HCT116 (cell line): ENCODE results near the gene RCBTB1. TPM values are rescaled to one million over a fixed set of nuclear protein-coding genes. Genes with fewer than 3 reads are reported as not detected.

Source experiments
- ATAC-seq: fragments of 200-7000 bp; cut with Tn5 transposase; 2 replicates; pipeline ENCODE4 v1.9.1; 2020; ENCODE audit warnings: mild to moderate bottlenecking, moderate library complexity
- BruUV-seq: library from RNA; stranded (reverse); fragments of 400-500 nt; replicated peaks from 2 replicates; lab custom pipeline; 2021; lab: Mats Ljungman, UMichigan
- CTCF ChIA-PET: fragments of 300-600 bp; sonication (Branson Sonifier 250); formaldehyde crosslinking; loops from one replicate; lab custom pipeline; 2021; ENCODE audit warnings: antibody characterized with exemption; lab: Charles Lee
- POLR2A ChIA-PET: fragments of 300-600, 350-600 bp; sonication (Branson Sonifier 250); formaldehyde crosslinking; loops from one replicate; lab custom pipeline; 2021; ENCODE audit warnings: antibody characterized with exemption; lab: Charles Lee
- RAD21 ChIA-PET, 2 experiments: fragments of 300-600 bp; sonication (Branson Sonifier 250); formaldehyde crosslinking; loops; one replicate each; lab custom pipeline; 2023; ENCODE audit warnings: low total read pairs in 2 of 2; ENCODE audit not compliant: uncharacterized antibody in 2 of 2, unreplicated experiment in 2 of 2, low non-redundant PET in 1 of 2; lab: Charles Lee
- DNase-seq: peaks from one replicate; pipeline ENCODE4 v3.0.0-alpha.2; 2010; ENCODE audit warnings: low read depth, low spot score
- H2AFZ ChIP-seq: fragments of 200-600 bp; shearing (Covaris generic), sonication (generic); 2 replicates; pipeline ENCODE4 v1.6.1; 2017; ENCODE audit warnings: low read depth, mixed run types, mixed read lengths, antibody characterized with exemption, low read length; ENCODE audit not compliant: poor library complexity, severe bottlenecking
- H3K27ac ChIP-seq: 2 replicates; pipeline ENCODE4 v1.5.1; 2012; ENCODE audit warnings: low read depth, low read length
- H3K27me3 ChIP-seq: fragments of 200-600 bp; sonication (generic); 2 replicates; pipeline ENCODE4 v1.6.1; 2016; ENCODE audit warnings: mixed run types, low read length, mixed read lengths; ENCODE audit not compliant: insufficient read depth
- H3K36me3 ChIP-seq, 2 experiments: fragments of 200-500 bp in 1 of 2; fragments of 200-600 bp in 1 of 2; sonication (Bioruptor generic) in 1 of 2; sonication (generic) in 1 of 2; 2 replicates each; pipeline versions ENCODE4 v1.5.1 to v1.6.1; 2014 to 2016; ENCODE audit warnings: low read length in 2 of 2, inconsistent platforms in 1 of 2, mixed read lengths in 1 of 2, mixed run types in 1 of 2; ENCODE audit not compliant: insufficient read depth in 2 of 2, control insufficient read depth in 1 of 2
- H3K4me1 ChIP-seq, 2 experiments: fragments of 200-600 bp in 1 of 2; sonication (generic) in 1 of 2; 2 replicates each; pipeline versions ENCODE4 v1.5.1 to v1.6.1; 2012 to 2017; ENCODE audit warnings: low read length in 2 of 2, inconsistent platforms in 1 of 2, mild to moderate bottlenecking in 1 of 2, mixed read lengths in 1 of 2, mixed run types in 1 of 2, moderate library complexity in 1 of 2; ENCODE audit not compliant: insufficient read depth in 2 of 2, control insufficient read depth in 1 of 2
- H3K4me2 ChIP-seq: fragments of 200-600 bp; sonication (generic); 2 replicates; pipeline ENCODE4 v1.6.1; 2017; ENCODE audit warnings: mixed run types, low read length, mixed read lengths
- H3K4me3 ChIP-seq, 2 experiments: fragments of 200-600 bp in 1 of 2; sonication (generic) in 1 of 2; replicated peaks in 1 of 2; 2 replicates each; pipeline ENCODE4 v1.5.1; 2011 to 2016; ENCODE audit warnings: low read length in 2 of 2, control low read depth in 1 of 2, low read depth in 1 of 2, mild to moderate bottlenecking in 1 of 2, mixed read lengths in 1 of 2, mixed run types in 1 of 2
- H3K79me2 ChIP-seq: fragments of 200-600 bp; sonication (generic); 2 replicates; pipeline ENCODE4 v1.6.1; 2017; ENCODE audit warnings: mild to moderate bottlenecking, mixed run types, low read length, moderate library complexity, mixed read lengths; ENCODE audit not compliant: insufficient read depth
- H3K9ac ChIP-seq: fragments of 200-600 bp; sonication (generic); 2 replicates; pipeline ENCODE4 v1.6.1; 2016; ENCODE audit warnings: low read length, mixed read lengths
- H3K9me2 ChIP-seq: fragments of 200-600 bp; sonication (generic), shearing (Covaris generic); 2 replicates; pipeline ENCODE4 v1.6.1; 2017; ENCODE audit warnings: mixed run types, mild to moderate bottlenecking, moderate library complexity; ENCODE audit not compliant: insufficient read depth
- H3K9me3 ChIP-seq, 2 experiments: fragments of 200-500 bp in 1 of 2; fragments of 200-600 bp in 1 of 2; sonication (Bioruptor generic) in 1 of 2; sonication (generic) in 1 of 2; 2 replicates each; pipeline ENCODE4 v1.6.1; 2014 to 2017; ENCODE audit warnings: low read length in 2 of 2, mixed read lengths in 2 of 2, inconsistent platforms in 1 of 2, low read depth in 1 of 2, mild to moderate bottlenecking in 1 of 2, mixed run types in 1 of 2, moderate library complexity in 1 of 2; ENCODE audit not compliant: control insufficient read depth in 1 of 2, insufficient read depth in 1 of 2
- H4K20me1 ChIP-seq: fragments of 200-600 bp; sonication (generic), shearing (Covaris generic); 2 replicates; pipeline ENCODE4 v1.6.1; 2017; ENCODE audit warnings: mixed run types, mild to moderate bottlenecking, moderate library complexity; ENCODE audit not compliant: insufficient read depth
- ELF1 ChIP-seq: IDR thresholded peaks from 2 replicates; pipeline ENCODE4 v1.6.1; 2012; ENCODE audit warnings: low read depth, borderline replicate concordance
- EZH2 ChIP-seq: fragments of 200-600 bp; sonication (generic); IDR thresholded peaks from 2 replicates; pipeline ENCODE4 v1.6.1; 2017; ENCODE audit warnings: antibody characterized with exemption, mixed run types
- JUND ChIP-seq: IDR thresholded peaks from 2 replicates; pipeline ENCODE4 v1.6.1; 2012
- SP1 ChIP-seq: IDR thresholded peaks from 2 replicates; pipeline ENCODE4 v1.6.1; 2012; ENCODE audit warnings: low read depth
- SRF ChIP-seq: IDR thresholded peaks from 2 replicates; pipeline ENCODE4 v1.6.1; 2012; ENCODE audit warnings: low read depth
- intact Hi-C: fragments of 100-400 bp; cut with micrococcal nuclease; formaldehyde crosslinking; loops from 2 replicates; pipeline ENCODE4 v1.10.0; 2022
- total RNA-seq: library from RNA; stranded (reverse); gene quantifications from one replicate; pipeline ENCODE4 v1.2.1, GENCODE V29; 2021; ENCODE audit not compliant: unreplicated experiment
- TF ChIP-seq, protein P1 (sequence below): IDR thresholded peaks from 2 replicates; pipeline ENCODE4 v1.6.1; 2012; ENCODE audit warnings: low read depth
- TF ChIP-seq, protein P2 (sequence below), 3 experiments: fragments of 200-600 bp in 1 of 3; sonication (generic) in 1 of 3; IDR thresholded peaks in 2 of 3; conservative IDR thresholded peaks in 1 of 3; 2 replicates each; pipeline ENCODE4 v1.5.1; 2012 to 2017; ENCODE audit warnings: low read depth in 2 of 3, low read length in 2 of 3, antibody characterized with exemption in 1 of 3, borderline replicate concordance in 1 of 3, control low read depth in 1 of 3, mild to moderate bottlenecking in 1 of 3, mixed read lengths in 1 of 3, mixed run types in 1 of 3, moderate library complexity in 1 of 3; ENCODE audit not compliant: insufficient read depth in 1 of 3

Gene RCBTB1
- total RNA-seq, 1 experiment from 2014 or later: 22.2 TPM

DNA sequence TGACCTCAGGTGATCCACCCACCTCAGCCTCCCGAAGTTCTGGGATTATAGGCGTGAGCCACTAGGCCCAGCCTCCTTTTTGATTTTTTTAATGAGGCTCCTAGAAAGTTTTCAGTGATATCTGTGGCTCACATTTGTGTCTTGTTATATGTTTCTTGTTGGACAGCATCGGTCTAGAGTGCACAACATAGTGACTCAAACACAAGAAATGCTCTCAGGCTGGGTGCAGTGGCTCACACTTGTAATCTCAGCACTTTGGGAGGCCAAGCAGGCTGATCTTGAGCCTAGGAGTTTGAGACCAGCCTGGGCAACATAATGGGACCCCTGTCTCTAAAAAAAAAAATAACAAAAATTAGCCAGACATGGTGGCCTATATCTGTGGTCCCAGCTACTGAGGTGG is 81.4 kb downstream of the RCBTB1 start:
- CTCF ChIA-PET: no interaction called here
- Histone ChIP-seq H3K9me3 (no peaks in the 10 kb centered on the region), H3K9ac (no peak overlapping the region), H4K20me1 (no peaks in the 10 kb centered on the region), H3K27me3 (no peaks in the 10 kb centered on the region), H3K4me3 (no peak overlapping the region), H3K4me2 (no peak overlapping the region), H3K9me2 (no peaks in the 10 kb centered on the region)
- POLR2A ChIA-PET: no interaction called here
- DNase-seq: no peak
- ATAC-seq: no peak
- TF ChIP-seq SP1: no peak
- no peak for TF ChIP-seq SRF
- TF ChIP-seq EZH2: no peak
- TF ChIP-seq, protein P1, sequence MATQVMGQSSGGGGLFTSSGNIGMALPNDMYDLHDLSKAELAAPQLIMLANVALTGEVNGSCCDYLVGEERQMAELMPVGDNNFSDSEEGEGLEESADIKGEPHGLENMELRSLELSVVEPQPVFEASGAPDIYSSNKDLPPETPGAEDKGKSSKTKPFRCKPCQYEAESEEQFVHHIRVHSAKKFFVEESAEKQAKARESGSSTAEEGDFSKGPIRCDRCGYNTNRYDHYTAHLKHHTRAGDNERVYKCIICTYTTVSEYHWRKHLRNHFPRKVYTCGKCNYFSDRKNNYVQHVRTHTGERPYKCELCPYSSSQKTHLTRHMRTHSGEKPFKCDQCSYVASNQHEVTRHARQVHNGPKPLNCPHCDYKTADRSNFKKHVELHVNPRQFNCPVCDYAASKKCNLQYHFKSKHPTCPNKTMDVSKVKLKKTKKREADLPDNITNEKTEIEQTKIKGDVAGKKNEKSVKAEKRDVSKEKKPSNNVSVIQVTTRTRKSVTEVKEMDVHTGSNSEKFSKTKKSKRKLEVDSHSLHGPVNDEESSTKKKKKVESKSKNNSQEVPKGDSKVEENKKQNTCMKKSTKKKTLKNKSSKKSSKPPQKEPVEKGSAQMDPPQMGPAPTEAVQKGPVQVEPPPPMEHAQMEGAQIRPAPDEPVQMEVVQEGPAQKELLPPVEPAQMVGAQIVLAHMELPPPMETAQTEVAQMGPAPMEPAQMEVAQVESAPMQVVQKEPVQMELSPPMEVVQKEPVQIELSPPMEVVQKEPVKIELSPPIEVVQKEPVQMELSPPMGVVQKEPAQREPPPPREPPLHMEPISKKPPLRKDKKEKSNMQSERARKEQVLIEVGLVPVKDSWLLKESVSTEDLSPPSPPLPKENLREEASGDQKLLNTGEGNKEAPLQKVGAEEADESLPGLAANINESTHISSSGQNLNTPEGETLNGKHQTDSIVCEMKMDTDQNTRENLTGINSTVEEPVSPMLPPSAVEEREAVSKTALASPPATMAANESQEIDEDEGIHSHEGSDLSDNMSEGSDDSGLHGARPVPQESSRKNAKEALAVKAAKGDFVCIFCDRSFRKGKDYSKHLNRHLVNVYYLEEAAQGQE: no peak
- TF ChIP-seq, all 23 proteins: peak for 0
- Histone ChIP-seq H2AFZ (no peak overlapping the region), H3K79me2 (no peaks in the 10 kb centered on the region), H3K27ac (no peak overlapping the region), H3K4me1 (no peaks in the 10 kb centered on the region), H3K36me3 (no peaks in the 10 kb centered on the region)
- RAD21 ChIA-PET: no interaction called here
- intact Hi-C loops: no loop called here
- BruUV-seq: no TSS peak

DNA sequence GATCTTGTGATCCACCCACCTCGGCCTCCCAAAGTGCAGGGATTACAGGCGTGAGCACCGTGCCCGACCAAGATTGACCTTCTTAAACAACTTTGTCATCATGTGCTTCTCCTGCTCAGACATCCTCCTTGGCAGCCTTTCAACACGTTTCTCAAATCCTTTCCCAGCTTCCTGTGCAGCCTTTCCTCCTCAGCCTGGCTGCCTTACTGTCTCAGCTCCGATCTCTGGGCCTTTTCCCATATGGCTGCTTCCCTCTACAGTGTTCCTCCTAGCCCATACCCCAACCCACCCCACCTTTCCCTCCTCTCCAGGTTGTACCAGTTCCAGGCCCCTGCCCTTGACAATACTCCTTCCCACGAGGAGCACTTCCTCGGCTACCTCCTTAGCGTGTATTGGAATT is 82.4 kb downstream of the RCBTB1 start:
- Histone ChIP-seq H3K9me3 (no peaks in the 10 kb centered on the region), H3K4me3 (no peak overlapping the region), H3K27me3 (no peaks in the 10 kb centered on the region), H3K9ac (no peak overlapping the region), H3K36me3 (no peaks in the 10 kb centered on the region), H3K9me2 (no peaks in the 10 kb centered on the region), H3K79me2 (no peaks in the 10 kb centered on the region), H2AFZ (no peak overlapping the region), H3K4me2 (no peak overlapping the region), H3K27ac (no peak overlapping the region), H3K4me1 (no peaks in the 10 kb centered on the region), H4K20me1 (no peaks in the 10 kb centered on the region)
- ChIA-PET CTCF (no interaction called here), POLR2A (no interaction called here), RAD21 (no interaction called here)
- intact Hi-C loops: no loop called here
- BruUV-seq: no TSS peak
- TF ChIP-seq, protein P2, sequence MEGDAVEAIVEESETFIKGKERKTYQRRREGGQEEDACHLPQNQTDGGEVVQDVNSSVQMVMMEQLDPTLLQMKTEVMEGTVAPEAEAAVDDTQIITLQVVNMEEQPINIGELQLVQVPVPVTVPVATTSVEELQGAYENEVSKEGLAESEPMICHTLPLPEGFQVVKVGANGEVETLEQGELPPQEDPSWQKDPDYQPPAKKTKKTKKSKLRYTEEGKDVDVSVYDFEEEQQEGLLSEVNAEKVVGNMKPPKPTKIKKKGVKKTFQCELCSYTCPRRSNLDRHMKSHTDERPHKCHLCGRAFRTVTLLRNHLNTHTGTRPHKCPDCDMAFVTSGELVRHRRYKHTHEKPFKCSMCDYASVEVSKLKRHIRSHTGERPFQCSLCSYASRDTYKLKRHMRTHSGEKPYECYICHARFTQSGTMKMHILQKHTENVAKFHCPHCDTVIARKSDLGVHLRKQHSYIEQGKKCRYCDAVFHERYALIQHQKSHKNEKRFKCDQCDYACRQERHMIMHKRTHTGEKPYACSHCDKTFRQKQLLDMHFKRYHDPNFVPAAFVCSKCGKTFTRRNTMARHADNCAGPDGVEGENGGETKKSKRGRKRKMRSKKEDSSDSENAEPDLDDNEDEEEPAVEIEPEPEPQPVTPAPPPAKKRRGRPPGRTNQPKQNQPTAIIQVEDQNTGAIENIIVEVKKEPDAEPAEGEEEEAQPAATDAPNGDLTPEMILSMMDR (IDR thresholded peaks at IDR 0.05 in 2 of 3, conservative IDR thresholded peaks at IDR 0.05 in 1 of 3; ENCODE audit: borderline replicate concordance in 1 of 3, insufficient read depth in 1 of 3, low read depth in 2 of 3, low read length in 2 of 3): no peak
- no peak for TF ChIP-seq JUND
- TF ChIP-seq ELF1: no peak
- no peak for ATAC-seq
- no peak for DNase-seq
